Neural cell (in vitro differentiated cells): ENCODE data around the gene STX1B.

ENCODE experiments used
- CTCF ChIP-seq: fragments of 450-650 bp; IDR thresholded peaks from 2 replicates; pipeline ENCODE4 v1.5.1; 2014; ENCODE audit warnings: antibody characterized with exemption, mild to moderate bottlenecking, moderate library complexity; ENCODE audit not compliant: poor library complexity, severe bottlenecking
- EP300 ChIP-seq: fragments of 450-650 bp; conservative IDR thresholded peaks from 2 replicates; pipeline ENCODE4 v1.6.1; 2014; ENCODE audit warnings: antibody characterized with exemption, mild to moderate bottlenecking, moderate library complexity; ENCODE audit not compliant: poor library complexity, severe bottlenecking
- EZH2 ChIP-seq: fragments of 200-600, 300-800 bp; shearing (Covaris generic), sonication (generic); IDR thresholded peaks from 2 replicates; pipeline ENCODE4 v1.6.1; 2014; ENCODE audit warnings: antibody characterized with exemption, low read length, borderline replicate concordance, mild to moderate bottlenecking; ENCODE audit not compliant: insufficient read depth, poor library complexity, severe bottlenecking
- MXI1 ChIP-seq: fragments of 450-650 bp; conservative IDR thresholded peaks from 2 replicates; pipeline ENCODE4 v1.6.1; 2014; ENCODE audit warnings: antibody characterized with exemption, mild to moderate bottlenecking; ENCODE audit not compliant: poor library complexity, severe bottlenecking
- POLR2AphosphoS5 ChIP-seq: IDR thresholded peaks from 2 replicates; pipeline ENCODE4 v1.6.1; 2012
- RAD21 ChIP-seq: fragments of 450-650 bp; conservative IDR thresholded peaks from 2 replicates; pipeline ENCODE4 v1.6.1; 2014; ENCODE audit warnings: antibody characterized with exemption, mild to moderate bottlenecking, moderate library complexity
- TAF1 ChIP-seq: IDR thresholded peaks from 2 replicates; pipeline ENCODE4 v1.6.1; 2012; ENCODE audit warnings: low read depth

GRCh38 chr16:30965436-30965835 is 45.0 kb downstream of the STX1B start:
- TF ChIP-seq TAF1 (no peak), POLR2AphosphoS5 (no peak), CTCF (no peak), EP300 (no peak), MXI1 (no peak), EZH2 (no peak), RAD21 (no peak)
